Lower lobe of right lung (tissue), 2 donors: ENCODE data around the gene PDE6G. TPM values are rescaled to one million over a fixed set of nuclear protein-coding genes. Genes with fewer than 3 reads are reported as not detected.
A peak's percentile ranks its signal among the peaks of the same experiment; 100 is the strongest.

Source experiments
- ATAC-seq, 2 donors: fragments of 200-7000 bp; cut with Tn5 transposase; one replicate each; pipeline ENCODE4 v1.9.1; 2020 to 2022; ENCODE audit warnings: mild to moderate bottlenecking in 2 of 2, moderate library complexity in 2 of 2
- DNase-seq: peaks from one replicate; pipeline ENCODE4 v3.0.0-alpha.2; 2020
- H3K27ac ChIP-seq: fragments of 200-600 bp; one replicate; pipeline ENCODE4 v1.8.0; 2022
- H3K27me3 ChIP-seq: fragments of 200-600 bp; one replicate; pipeline ENCODE4 v1.8.0; 2022; ENCODE audit warnings: low read depth
- H3K36me3 ChIP-seq: fragments of 200-600 bp; one replicate; pipeline ENCODE4 v1.8.0; 2022; ENCODE audit warnings: mild to moderate bottlenecking
- H3K4me1 ChIP-seq: fragments of 200-600 bp; one replicate; pipeline ENCODE4 v1.8.0; 2022
- H3K4me3 ChIP-seq: fragments of 200-600 bp; one replicate; pipeline ENCODE4 v1.8.0; 2022; ENCODE audit warnings: mild to moderate bottlenecking
- H3K9me3 ChIP-seq: fragments of 200-600 bp; one replicate; pipeline ENCODE4 v1.8.0; 2022
- intact Hi-C: fragments of 100-400 bp; cut with DNase I; formaldehyde crosslinking; loops from one replicate; pipeline ENCODE4 v1.11.0; 2022
- total RNA-seq: library from RNA; stranded (reverse); fragmentation: NEBNext Ultra II Directional; extraction: Animal tissue kit (Norgen Biotek cat#: 25700); gene quantifications from one replicate; pipeline ENCODE4 v1.2.1, GENCODE V29; 2021
- TF ChIP-seq, protein P1 (sequence below): fragments of 200-600 bp; IDR thresholded peaks from one replicate; pipeline ENCODE4 v1.8.0; 2022; ENCODE audit warnings: antibody characterized with exemption, mild to moderate bottlenecking
- donor health status: DM: no; HTN: yes; CAD: no; lungs with severe emphysema.

PDE6G gene
- total RNA-seq, 1 donor from 2014 or later = 2.0 TPM

DNA sequence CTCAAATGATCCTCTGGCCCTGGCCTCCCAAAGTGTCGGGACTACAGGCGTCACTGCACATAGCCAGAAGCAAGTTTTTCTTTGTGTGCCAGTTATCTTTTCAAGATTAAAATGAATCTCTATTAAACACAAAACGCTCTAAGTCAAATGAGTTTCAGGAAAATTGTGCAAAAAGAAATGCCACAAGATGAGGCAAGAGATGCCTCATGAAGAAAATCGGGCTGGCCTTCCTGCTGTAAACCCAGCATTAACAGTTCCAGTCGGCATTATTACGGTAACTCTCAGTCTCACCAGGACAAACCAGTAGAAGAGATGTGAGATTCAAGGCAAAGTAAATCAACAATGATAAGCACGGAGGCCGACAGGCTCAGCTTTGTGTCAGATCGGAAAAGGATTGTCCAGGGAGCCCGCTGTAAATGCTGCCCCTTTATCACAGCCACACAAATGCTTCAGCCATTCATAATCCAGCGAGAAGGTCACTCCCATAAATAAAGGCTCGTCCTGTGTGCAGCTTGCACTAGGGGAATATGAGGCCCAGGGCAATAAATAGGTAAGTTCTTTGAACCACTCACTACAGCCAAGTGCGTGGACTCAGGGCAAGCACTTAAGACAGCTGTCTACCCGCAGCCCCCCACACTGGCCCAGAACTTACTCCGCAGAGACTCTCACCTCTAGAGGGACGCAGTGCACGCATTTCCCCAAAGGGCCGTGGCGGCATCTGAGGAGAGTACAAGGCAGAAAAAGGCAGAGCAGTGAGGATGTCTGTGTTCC is 46.6 kb downstream of the PDE6G start:
- H3K9me3 ChIP-seq = no peaks in the 10 kb centered on the region
- intact Hi-C loops = no loop called here
- ATAC-seq (peak in 1 of 2 donors; percentile 16), DNase-seq (no peak)
- TF ChIP-seq, protein P1, sequence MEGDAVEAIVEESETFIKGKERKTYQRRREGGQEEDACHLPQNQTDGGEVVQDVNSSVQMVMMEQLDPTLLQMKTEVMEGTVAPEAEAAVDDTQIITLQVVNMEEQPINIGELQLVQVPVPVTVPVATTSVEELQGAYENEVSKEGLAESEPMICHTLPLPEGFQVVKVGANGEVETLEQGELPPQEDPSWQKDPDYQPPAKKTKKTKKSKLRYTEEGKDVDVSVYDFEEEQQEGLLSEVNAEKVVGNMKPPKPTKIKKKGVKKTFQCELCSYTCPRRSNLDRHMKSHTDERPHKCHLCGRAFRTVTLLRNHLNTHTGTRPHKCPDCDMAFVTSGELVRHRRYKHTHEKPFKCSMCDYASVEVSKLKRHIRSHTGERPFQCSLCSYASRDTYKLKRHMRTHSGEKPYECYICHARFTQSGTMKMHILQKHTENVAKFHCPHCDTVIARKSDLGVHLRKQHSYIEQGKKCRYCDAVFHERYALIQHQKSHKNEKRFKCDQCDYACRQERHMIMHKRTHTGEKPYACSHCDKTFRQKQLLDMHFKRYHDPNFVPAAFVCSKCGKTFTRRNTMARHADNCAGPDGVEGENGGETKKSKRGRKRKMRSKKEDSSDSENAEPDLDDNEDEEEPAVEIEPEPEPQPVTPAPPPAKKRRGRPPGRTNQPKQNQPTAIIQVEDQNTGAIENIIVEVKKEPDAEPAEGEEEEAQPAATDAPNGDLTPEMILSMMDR = no peak
- peaks cover 91% of the 10 kb centered on the region for H3K36me3 ChIP-seq
- no peak overlapping the region for H3K4me3 ChIP-seq
- no peak overlapping the region for H3K27ac ChIP-seq
- no peaks in the 10 kb centered on the region for H3K27me3 ChIP-seq
- H3K4me1 ChIP-seq = no peaks in the 10 kb centered on the region

- Histone ChIP-seq H3K27me3 (no peaks in the 10 kb centered on the region), H3K4me1 (no peaks in the 10 kb centered on the region), H3K4me3 (no peak overlapping the region), H3K36me3 (peaks cover 94% of the 10 kb centered on the region), H3K27ac (no peak overlapping the region), H3K9me3 (no peaks in the 10 kb centered on the region)
- DNase-seq = peak; percentile 22
- intact Hi-C loops = no loop called here
- ATAC-seq = no peak
- TF ChIP-seq, protein P1 = no peak
Measured at GRCh38 chr17:81608605-81609004, 47.7 kb downstream of the PDE6G start.

DNA sequence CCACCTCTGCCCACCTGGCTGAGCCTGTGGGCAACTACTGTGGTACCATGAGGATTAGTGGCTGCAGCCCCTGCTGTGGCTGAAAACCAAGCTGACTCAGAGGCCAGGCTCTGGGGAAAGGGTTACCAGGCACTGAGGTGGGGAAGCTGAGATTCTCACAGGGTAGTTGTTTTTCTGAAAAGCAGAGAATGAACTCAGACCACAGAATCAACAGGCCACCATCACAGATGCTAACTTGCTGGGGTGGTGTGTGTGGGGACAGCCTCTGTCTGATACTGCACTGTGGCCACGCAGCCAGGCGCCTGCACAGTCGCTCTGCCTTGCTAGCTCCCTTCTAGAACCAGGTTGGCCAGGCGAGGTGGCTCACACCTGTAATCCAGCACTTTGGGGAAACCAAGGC is 48.3 kb downstream of the PDE6G start:
- peaks cover 94% of the 10 kb centered on the region for H3K36me3 ChIP-seq

GRCh38 chr17:81607431-81607830 is 48.9 kb downstream of the PDE6G start:
- no peaks in the 10 kb centered on the region for H3K9me3 ChIP-seq
- H3K27ac ChIP-seq = no peak overlapping the region
- no peak overlapping the region for H3K4me3 ChIP-seq
- peaks cover 93% of the 10 kb centered on the region for H3K36me3 ChIP-seq
- no peak for DNase-seq
- intact Hi-C loops = no loop called here
- TF ChIP-seq, protein P1 = no peak
- no peaks in the 10 kb centered on the region for H3K4me1 ChIP-seq
- no peaks in the 10 kb centered on the region for H3K27me3 ChIP-seq
- no peak for ATAC-seq

More for the DNA sequence above, 48.3 kb downstream of the PDE6G start:
- no peaks in the 10 kb centered on the region for H3K27me3 ChIP-seq
- no peaks in the 10 kb centered on the region for H3K4me1 ChIP-seq
- H3K4me3 ChIP-seq = no peak overlapping the region
- H3K27ac ChIP-seq = no peak overlapping the region
- DNase-seq (peak; percentile 28), ATAC-seq (no peak)
- TF ChIP-seq, protein P1 = no peak
- no peaks in the 10 kb centered on the region for H3K9me3 ChIP-seq
- intact Hi-C loops = no loop called here

- Histone ChIP-seq H3K36me3 (peaks cover 97% of the 10 kb centered on the region), H3K27ac (no peak overlapping the region), H3K9me3 (no peaks in the 10 kb centered on the region), H3K4me3 (no peak overlapping the region), H3K27me3 (no peaks in the 10 kb centered on the region), H3K4me1 (peaks cover 13% of the 10 kb centered on the region)
- DNase-seq (no peak), ATAC-seq (no peak)
- TF ChIP-seq, protein P1 = no peak
- intact Hi-C loops = no loop called here
Measured at GRCh38 chr17:81603846-81604610, 52.3 kb downstream of the PDE6G start.
